Osteocyte (in vitro differentiated cells): ENCODE results near the gene CDK6. TPM values are rescaled to one million over a fixed set of nuclear protein-coding genes. Genes with fewer than 3 reads are reported as not detected.
A peak's percentile ranks its signal among the peaks of the same experiment; 100 is the strongest.

Experiments
- DNase-seq: peaks from one replicate; pipeline ENCODE4 v3.0.0; 2021; ENCODE audit warnings: mixed read lengths; ENCODE audit not compliant: unreplicated experiment; ENCODE audit errors: extremely low spot score
- H3K27ac Mint-ChIP-seq: one replicate; pipeline ENCODE4 v1.8.0; 2021; ENCODE audit warnings: mild to moderate bottlenecking, mixed read lengths; ENCODE audit not compliant: unreplicated experiment
- H3K27me3 Mint-ChIP-seq: one replicate; pipeline ENCODE4 v1.8.0; 2021; ENCODE audit warnings: mixed read lengths; ENCODE audit not compliant: unreplicated experiment
- H3K36me3 Mint-ChIP-seq: one replicate; pipeline ENCODE4 v1.8.0; 2021; ENCODE audit warnings: mixed read lengths; ENCODE audit not compliant: unreplicated experiment
- H3K4me1 Mint-ChIP-seq: one replicate; pipeline ENCODE4 v1.8.0; 2021; ENCODE audit warnings: mixed read lengths; ENCODE audit not compliant: unreplicated experiment
- H3K4me3 Mint-ChIP-seq: one replicate; pipeline ENCODE4 v1.8.0; 2021; ENCODE audit warnings: mild to moderate bottlenecking, moderate library complexity, mixed read lengths; ENCODE audit not compliant: unreplicated experiment
- H3K9me3 Mint-ChIP-seq: one replicate; pipeline ENCODE4 v1.8.0; 2021; ENCODE audit warnings: mixed read lengths; ENCODE audit not compliant: unreplicated experiment
- total RNA-seq: library from RNA; stranded (reverse); gene quantifications from 2 replicates; pipeline ENCODE4 v1.2.1, GENCODE V29; 2021
- TF ChIP-seq, protein P1 (sequence below): fragments of 200-600 bp; sonication (generic); IDR thresholded peaks from 2 replicates; pipeline ENCODE4 v1.5.0; 2021; ENCODE audit warnings: antibody characterized with exemption, mild to moderate bottlenecking, moderate library complexity

The CDK6 gene
- total RNA-seq, 1 donor from 2014 or later: 53.6 TPM

DNA sequence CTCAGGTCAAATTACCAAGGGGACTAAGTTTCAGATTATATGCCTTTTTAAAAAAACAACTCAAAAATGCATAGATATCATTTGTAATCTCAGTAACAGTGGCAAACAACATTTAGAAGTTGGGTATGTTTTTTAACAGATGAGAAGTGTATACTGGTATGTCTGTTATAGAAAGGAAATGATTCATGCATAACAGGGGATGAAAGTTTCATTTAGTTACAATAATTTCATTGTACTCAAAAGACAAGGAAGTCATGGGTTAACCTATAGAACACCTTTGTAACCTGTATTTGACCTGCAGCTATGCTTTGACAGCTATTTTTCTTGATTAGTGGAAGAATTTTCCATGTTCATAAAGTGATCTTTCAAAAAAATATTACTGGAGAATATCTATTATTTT lies 210.8 kb downstream of the CDK6 start:
- Mint-ChIP-seq H3K27ac (peak overlapping the region; percentile 36), H3K4me3 (no peak overlapping the region), H3K4me1 (peaks cover 31% of the 10 kb centered on the region), H3K9me3 (no peaks in the 10 kb centered on the region), H3K27me3 (no peaks in the 10 kb centered on the region), H3K36me3 (peaks cover 27% of the 10 kb centered on the region)
- TF ChIP-seq, protein P1, sequence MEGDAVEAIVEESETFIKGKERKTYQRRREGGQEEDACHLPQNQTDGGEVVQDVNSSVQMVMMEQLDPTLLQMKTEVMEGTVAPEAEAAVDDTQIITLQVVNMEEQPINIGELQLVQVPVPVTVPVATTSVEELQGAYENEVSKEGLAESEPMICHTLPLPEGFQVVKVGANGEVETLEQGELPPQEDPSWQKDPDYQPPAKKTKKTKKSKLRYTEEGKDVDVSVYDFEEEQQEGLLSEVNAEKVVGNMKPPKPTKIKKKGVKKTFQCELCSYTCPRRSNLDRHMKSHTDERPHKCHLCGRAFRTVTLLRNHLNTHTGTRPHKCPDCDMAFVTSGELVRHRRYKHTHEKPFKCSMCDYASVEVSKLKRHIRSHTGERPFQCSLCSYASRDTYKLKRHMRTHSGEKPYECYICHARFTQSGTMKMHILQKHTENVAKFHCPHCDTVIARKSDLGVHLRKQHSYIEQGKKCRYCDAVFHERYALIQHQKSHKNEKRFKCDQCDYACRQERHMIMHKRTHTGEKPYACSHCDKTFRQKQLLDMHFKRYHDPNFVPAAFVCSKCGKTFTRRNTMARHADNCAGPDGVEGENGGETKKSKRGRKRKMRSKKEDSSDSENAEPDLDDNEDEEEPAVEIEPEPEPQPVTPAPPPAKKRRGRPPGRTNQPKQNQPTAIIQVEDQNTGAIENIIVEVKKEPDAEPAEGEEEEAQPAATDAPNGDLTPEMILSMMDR: no peak
- DNase-seq: no peak

DNA sequence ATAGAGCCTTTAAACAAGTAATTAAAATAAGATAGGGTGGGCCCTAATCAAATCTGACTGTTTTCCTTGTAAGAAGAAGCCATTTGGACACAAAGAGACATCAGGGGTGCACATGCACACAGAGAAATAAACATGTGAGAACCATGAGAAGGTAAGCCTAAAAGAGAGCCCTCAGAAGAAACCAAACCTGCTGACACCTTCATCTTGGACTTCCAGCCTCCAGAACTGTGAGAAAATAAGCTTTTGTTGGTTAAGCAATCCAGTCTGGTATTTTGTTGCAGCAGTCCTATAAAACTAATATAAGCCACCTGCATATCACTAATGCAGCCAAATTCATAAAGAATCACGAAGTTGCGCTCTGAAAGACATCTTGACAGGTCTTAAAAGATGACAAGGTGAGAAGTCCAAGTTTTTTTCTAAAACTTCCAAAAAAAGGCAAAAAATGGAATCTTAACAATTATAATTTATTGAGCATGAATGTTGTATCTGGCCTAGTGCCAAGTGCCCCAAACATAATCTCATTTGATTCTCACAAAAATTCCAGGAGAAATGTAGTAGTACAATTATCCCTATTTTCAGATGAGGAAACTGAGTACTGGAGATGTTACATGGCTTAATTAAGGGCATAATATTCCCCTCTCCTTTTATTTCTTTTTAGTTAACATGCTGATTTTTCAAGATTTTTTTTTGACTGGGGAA lies 211.9 kb downstream of the CDK6 start:
- H3K27me3 Mint-ChIP-seq: no peaks in the 10 kb centered on the region
- TF ChIP-seq, protein P1: no peak
- H3K27ac Mint-ChIP-seq: no peak overlapping the region
- H3K9me3 Mint-ChIP-seq: no peaks in the 10 kb centered on the region
- no peak overlapping the region for H3K4me3 Mint-ChIP-seq
- peaks cover 31% of the 10 kb centered on the region for H3K4me1 Mint-ChIP-seq
- H3K36me3 Mint-ChIP-seq: peaks cover 27% of the 10 kb centered on the region
- DNase-seq: no peak

DNA sequence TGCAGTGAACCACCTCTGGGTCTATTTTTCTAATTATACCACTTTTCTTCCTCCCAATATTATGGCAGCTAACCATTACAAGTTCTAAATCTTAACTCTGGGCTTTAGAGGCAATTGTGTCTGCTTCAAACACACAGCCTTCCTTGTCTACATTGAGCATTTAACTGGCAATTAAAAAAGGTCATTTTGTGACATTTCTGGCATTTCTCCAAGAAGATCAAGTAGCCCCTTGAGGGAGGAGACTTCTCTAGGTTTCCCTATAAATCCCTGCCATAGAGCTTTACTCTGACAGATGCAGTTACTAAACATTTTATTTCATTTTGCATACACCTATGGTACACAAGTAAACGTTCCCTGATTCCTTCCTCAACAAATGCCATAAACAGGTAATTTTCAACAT lies 212.8 kb downstream of the CDK6 start:
- DNase-seq: no peak
- Mint-ChIP-seq H3K36me3 (peaks cover 23% of the 10 kb centered on the region), H3K4me3 (no peak overlapping the region), H3K27me3 (no peaks in the 10 kb centered on the region), H3K27ac (no peak overlapping the region), H3K9me3 (no peaks in the 10 kb centered on the region), H3K4me1 (peaks cover 31% of the 10 kb centered on the region)
- TF ChIP-seq, protein P1: no peak

DNA sequence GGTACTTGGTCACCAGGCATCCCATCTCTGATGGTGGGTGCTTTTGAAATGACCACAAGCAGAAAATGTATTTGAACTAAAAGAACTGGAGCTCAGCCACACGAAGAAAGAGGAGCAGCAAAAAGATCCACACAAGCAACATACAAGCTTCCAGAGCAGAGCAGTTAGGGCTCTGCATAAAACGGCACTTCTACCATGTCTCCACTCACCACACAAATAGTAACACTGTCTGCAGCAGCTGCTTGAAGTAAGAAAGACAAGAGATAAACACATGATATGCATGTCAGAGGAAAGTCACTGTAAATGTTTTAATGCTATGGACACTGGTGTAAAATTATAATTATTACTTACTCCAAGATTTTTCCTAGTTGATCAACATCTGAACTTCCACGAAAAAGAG lies 213.7 kb downstream of the CDK6 start:
- H3K9me3 Mint-ChIP-seq: no peaks in the 10 kb centered on the region
- no peaks in the 10 kb centered on the region for H3K27me3 Mint-ChIP-seq
- H3K4me1 Mint-ChIP-seq: peaks cover 31% of the 10 kb centered on the region
- no peak overlapping the region for H3K4me3 Mint-ChIP-seq
- no peak for DNase-seq
- peaks cover 17% of the 10 kb centered on the region for H3K36me3 Mint-ChIP-seq
- TF ChIP-seq, protein P1: no peak
- H3K27ac Mint-ChIP-seq: peak overlapping the region; percentile 61

DNA sequence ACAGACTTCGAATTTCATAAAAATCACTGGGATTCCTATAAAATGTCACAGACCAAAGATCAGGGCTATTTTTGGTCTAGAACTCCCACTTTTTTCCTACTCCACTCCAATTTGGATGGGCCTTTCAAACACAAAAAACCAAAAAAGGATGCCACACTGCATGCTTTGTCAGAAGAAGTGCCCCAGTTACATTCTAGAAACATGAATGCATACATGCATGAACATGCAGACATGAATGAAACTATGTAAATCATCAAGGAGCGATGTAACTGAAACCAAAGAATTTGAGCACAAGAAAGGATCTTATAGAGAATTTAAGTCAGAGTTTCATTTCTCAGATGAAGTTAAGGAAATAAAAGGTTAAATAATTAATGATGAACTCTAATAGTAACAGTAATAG lies 214.3 kb downstream of the CDK6 start:
- Mint-ChIP-seq H3K27me3 (no peaks in the 10 kb centered on the region), H3K4me1 (peaks cover 31% of the 10 kb centered on the region), H3K9me3 (no peaks in the 10 kb centered on the region), H3K4me3 (no peak overlapping the region), H3K36me3 (peaks cover 19% of the 10 kb centered on the region), H3K27ac (no peak overlapping the region)
- DNase-seq: no peak
- TF ChIP-seq, protein P1: no peak
